ENCODE results near the gene ITGA7.
"Not testable (repeated sequence)": the region's sequence is repeated elsewhere in the genome, so short reads cannot be mapped to it uniquely, and the experiment has no call there.

The ITGA7 gene

DNA sequence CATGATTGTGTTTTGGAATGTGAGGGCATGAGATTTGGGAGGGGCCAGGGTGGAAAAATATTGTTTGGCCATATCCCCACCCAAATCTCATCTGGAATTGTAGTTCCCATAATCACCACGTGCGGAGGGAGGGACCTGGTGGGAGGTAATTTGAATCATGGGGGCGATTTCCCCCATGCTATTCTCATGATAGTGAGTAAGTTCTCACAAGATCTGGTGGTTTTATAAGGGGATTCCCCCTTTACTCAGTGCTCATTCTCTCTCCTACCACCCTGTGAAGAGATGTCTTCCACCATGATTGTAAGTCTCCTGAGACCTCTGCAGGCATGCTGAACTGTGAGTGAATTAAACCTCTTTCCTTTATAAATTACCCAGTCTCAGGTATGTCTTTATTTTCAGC lies 55.4 kb downstream of the ITGA7 start:
- TF ChIP-seq ZNF274 (IDR thresholded peaks at IDR 0.05; ENCODE audit: low read depth, low read length), result no peak
- no peak overlapping the region for H3K4me3 ChIP-seq (ENCODE audit: low read length)

DNA sequence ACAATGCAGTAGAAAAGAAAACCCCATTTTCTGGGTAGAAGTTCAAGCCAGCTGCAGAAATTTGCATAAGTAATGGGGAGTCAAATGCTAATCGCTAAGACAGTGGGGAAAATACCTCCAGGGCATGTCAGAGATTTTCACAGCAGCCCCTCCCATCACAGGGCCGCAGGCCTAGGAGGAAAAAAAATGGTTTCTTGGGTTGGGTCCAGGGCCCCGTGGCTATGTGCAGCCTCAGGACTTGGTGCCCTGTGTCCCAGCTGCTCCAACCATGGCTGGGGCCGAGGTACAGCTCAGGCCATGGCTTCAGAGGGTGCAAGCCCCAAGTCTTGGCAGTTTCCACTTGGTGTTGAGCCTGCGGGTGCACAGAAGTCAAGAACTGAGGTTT lies 56.4 kb downstream of the ITGA7 start:
- H3K4me3 ChIP-seq (ENCODE audit: low read length), result no peak overlapping the region
- no peak for TF ChIP-seq ZNF274 (IDR thresholded peaks at IDR 0.05; ENCODE audit: low read depth, low read length)

DNA sequence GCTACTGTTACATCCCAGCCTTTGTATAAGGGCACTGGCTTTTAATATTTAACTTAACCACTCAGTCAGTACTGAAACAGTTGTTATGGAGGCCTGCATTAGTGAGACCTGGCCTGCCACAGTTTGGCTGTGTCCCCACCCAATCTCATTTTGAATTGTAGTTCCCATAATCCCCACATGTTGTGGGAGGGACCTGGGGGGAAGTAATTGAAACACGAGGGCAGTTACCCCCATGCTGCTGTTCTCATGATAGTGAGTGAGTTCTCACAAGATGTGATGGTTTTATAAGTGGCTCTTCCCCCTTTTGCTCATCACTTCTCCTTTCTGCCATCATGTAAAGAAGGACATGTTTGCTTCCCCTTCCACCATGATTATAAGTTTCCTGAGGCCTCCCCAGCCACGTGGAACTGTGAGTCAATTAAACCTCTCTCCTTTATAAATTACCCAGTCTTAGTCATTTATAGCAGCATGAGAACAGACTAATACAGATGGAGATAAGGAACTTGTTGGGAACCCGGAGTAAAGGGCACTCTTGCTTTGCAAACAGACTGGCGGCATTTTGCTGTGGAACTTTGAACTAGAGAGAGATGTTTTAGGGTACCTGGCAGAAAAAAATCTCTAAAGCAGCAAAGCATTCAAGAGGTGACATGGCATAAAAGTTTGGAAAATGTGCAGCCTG lies 56.9 kb downstream of the ITGA7 start:
- not testable (repeated sequence) for H3K4me3 ChIP-seq (ENCODE audit: low read length)

DNA sequence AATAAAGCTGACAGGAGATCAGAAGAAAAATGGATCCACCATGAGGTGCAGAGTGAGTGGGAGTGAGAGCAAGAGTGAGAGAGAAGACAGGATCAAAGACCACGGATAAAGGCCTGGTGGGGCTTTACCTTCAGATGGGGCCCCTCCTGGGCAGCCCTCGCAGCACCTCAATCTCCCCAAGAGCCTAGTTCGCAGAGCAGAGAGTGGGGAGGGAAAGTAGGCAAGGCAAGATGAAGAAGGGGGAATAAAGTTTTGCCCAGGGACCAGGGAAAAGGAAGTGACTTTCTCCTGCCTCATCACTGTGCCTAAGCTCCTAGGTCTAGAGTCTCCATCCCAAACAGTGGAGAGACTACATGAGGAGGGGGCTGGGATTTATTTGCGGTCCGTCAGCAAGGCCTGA lies 60.7 kb downstream of the ITGA7 start:
- TF ChIP-seq ZNF274 (IDR thresholded peaks at IDR 0.05; ENCODE audit: low read depth, low read length), result no peak
- H3K4me3 ChIP-seq (ENCODE audit: low read length), result no peak overlapping the region

DNA sequence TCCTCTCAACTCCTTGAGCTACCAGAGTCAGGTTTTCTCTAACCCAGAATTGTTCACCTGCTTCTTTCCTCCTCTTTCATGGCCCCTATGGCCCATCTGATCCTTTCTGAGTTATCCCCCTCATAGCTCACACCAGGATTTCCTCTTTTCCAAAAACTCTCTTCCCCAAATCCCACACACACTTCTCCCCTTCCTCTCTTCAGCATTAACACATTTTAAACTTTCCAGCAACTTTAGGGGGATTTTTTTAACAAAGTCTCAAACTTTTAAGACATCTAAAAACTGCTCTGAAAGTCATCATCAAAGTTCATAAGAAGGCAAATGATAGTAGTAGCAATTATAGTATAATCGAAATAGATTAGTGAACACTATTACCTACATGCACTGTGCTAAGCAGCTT lies 63.1 kb downstream of the ITGA7 start:
- H3K4me3 ChIP-seq (ENCODE audit: low read length), result no peak overlapping the region
- no peak for TF ChIP-seq ZNF274 (IDR thresholded peaks at IDR 0.05; ENCODE audit: low read depth, low read length)

DNA sequence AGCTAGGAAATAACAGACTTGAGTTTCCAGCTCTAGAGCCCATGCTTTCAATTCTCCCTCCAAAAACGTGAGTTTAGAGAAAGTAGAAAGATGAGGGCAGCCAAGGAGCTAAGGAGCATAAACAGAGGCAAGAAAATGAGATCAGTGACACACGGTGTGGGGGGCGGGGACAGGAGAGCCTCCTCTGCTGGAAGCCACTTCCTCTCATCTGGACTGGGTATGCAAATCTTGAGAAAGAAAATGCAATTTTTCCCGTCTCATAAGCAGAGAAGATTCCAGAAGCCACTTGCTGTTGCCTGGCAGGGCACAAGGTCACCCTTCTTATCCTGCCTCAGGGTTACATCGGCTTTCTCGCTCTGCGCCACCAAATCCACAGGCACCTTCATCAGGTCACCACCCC lies 65.0 kb downstream of the ITGA7 start:
- TF ChIP-seq ZNF274 (IDR thresholded peaks at IDR 0.05; ENCODE audit: low read depth, low read length), result no peak
- H3K4me3 ChIP-seq (ENCODE audit: low read length), result no peak overlapping the region

DNA sequence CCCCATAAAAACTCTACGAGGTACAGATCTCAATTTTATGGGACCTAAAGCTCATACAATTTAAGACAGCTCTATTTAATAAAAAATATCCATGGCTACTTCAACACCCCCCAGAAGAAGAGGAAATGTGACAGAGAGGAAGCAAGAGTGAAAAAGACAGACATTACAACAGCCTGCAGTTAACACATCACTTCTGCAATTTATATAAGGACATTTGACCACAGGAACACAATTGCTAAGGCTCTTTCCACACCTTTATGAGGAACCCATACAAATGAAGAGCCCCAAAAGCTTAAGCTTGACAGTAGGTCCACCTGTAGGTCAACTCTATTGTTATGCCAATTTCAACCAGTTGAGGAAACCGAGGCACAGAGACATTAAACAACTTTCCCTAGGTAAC lies 65.4 kb downstream of the ITGA7 start:
- no peak for TF ChIP-seq ZNF274 (IDR thresholded peaks at IDR 0.05; ENCODE audit: low read depth, low read length)
- no peak overlapping the region for H3K4me3 ChIP-seq (ENCODE audit: low read length)

DNA sequence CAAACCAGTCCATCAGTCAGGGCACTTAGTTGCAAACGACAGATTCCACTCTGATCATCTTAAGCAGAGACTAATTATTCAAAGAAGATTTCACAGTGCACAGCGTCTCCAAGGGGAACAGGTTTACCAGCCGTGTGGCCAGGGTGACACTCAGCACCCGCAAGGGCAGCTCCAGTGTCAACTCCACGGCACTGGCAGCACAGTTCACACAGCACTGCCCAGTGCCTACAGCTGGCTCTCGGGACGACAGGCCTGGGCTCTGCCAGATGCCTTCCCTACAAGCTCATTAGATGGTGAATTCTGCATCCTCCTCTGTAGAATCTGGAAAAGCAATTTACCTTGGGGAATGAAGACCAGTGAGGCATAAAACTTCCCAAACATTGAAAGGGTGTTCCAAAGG lies 66.1 kb downstream of the ITGA7 start:
- TF ChIP-seq ZNF274 (IDR thresholded peaks at IDR 0.05; ENCODE audit: low read depth, low read length), result no peak
- no peak overlapping the region for H3K4me3 ChIP-seq (ENCODE audit: low read length)

DNA sequence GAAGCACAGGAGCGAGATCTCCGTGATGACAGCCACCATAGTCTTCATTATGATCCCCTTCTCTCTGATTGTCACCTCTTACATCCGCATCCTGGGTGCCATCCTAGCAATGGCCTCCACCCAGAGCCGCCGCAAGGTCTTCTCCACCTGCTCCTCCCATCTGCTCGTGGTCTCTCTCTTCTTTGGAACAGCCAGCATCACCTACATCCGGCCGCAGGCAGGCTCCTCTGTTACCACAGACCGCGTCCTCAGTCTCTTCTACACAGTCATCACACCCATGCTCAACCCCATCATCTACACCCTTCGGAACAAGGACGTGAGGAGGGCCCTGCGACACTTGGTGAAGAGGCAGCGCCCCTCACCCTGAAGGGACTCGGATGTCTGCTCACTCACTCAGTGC lies 70.2 kb downstream of the ITGA7 start:
- H3K4me3 ChIP-seq (ENCODE audit: low read length), result no peak overlapping the region
- TF ChIP-seq ZNF274 (IDR thresholded peaks at IDR 0.05; ENCODE audit: low read depth, low read length), result no peak

DNA sequence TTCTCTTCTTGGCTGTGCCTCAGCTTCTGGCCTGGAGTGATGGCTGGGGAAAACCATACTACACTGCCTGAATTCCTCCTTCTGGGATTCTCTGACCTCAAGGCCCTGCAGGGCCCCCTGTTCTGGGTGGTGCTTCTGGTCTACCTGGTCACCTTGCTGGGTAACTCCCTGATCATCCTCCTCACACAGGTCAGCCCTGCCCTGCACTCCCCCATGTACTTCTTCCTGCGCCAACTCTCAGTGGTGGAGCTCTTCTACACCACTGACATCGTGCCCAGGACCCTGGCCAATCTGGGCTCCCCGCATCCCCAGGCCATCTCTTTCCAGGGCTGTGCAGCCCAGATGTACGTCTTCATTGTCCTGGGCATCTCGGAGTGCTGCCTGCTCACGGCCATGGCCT lies 70.9 kb downstream of the ITGA7 start, which contains the start of gene OR10P1:
OR10P1 (plus strand) TSS at position 40 of the 400 bp plus-strand sequence; CDS start at position 40, 0 bp downstream.
- TF ChIP-seq ZNF274 (IDR thresholded peaks at IDR 0.05; ENCODE audit: low read depth, low read length), result no peak
- H3K4me3 ChIP-seq (ENCODE audit: low read length), result no peak within 1 kb of the TSS

DNA sequence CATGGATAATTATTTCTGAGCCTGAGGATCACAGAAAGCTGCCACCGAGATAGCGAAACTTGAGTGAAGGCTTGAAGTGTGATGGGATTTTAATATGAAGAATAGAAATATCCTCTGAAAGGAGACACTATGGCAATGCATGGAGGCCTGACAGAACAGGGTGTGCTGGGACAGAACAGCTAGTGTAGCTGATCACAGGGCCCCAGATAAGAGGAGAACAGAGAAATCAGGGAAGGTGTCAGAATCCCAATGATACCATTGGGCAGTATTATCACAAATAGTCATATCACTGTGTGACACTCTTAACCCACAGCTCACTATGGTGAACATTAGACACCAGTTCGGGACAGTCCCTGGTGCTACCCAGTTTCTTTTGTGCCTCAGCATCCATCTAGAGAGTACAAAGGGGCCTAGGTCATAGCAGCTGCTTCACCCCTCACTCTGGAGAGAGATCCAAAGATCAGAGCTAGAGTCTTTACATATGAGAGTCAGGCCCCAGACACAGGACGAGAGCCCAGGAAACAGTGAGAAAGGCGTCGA lies 71.5 kb downstream of the ITGA7 start:
- TF ChIP-seq ZNF274 (IDR thresholded peaks at IDR 0.05; ENCODE audit: low read depth, low read length), result no peak
- no peak overlapping the region for H3K4me3 ChIP-seq (ENCODE audit: low read length)
